H1 (cell line): ENCODE measurements around the gene PRDM15.
A peak's percentile ranks its signal among the peaks of the same experiment; 100 is the strongest.

Experiments
- CEBPB ChIP-seq: IDR thresholded peaks from 2 replicates; pipeline ENCODE4 v1.6.1; 2012; ENCODE audit warnings: low read depth, low read length
- FOSL1 ChIP-seq: IDR thresholded peaks from 2 replicates; pipeline ENCODE4 v1.6.1; 2011; ENCODE audit warnings: mild to moderate bottlenecking, low read depth, low read length, moderate library complexity; ENCODE audit not compliant: insufficient read depth
- POLR2A ChIP-seq, 2 experiments: IDR thresholded peaks; 1 replicate in 1 of 2; 2 replicates in 1 of 2; pipeline ENCODE4 v1.6.1; 2011; ENCODE audit warnings: low read depth in 2 of 2, low read length in 2 of 2, mild to moderate bottlenecking in 2 of 2; ENCODE audit errors: control extremely low read depth in 1 of 2
- RNF2 ChIP-seq: fragments of 200-900, 300-1000 bp; sonication (generic); IDR thresholded peaks from 2 replicates; pipeline ENCODE4 v1.7.1; 2016; ENCODE audit warnings: borderline replicate concordance, low read depth, mild to moderate bottlenecking, antibody characterized with exemption, low read length; ENCODE audit not compliant: poor library complexity, severe bottlenecking; ENCODE audit errors: missing control alignments
- RXRA ChIP-seq: IDR thresholded peaks from 2 replicates; pipeline ENCODE4 v1.6.1; 2011; ENCODE audit warnings: low read depth, mild to moderate bottlenecking, low read length, moderate library complexity; ENCODE audit not compliant: insufficient read depth
- SIX5 ChIP-seq: IDR thresholded peaks from 2 replicates; pipeline ENCODE4 v1.6.1; 2011; ENCODE audit warnings: mild to moderate bottlenecking, low read depth, low read length
- USF2 ChIP-seq: IDR thresholded peaks from 2 replicates; pipeline ENCODE4 v1.6.1; 2011; ENCODE audit warnings: low read length, improper control_type of control experiment
- TF ChIP-seq, protein P1 (sequence below), 3 experiments: IDR thresholded peaks; 1 replicate in 2 of 3; 2 replicates in 1 of 3; pipeline versions ENCODE4 v1.5.1 to v1.6.1; 2011; ENCODE audit warnings: low read length in 3 of 3, mild to moderate bottlenecking in 3 of 3, inconsistent platforms in 2 of 3, low read depth in 1 of 3, moderate library complexity in 1 of 3; ENCODE audit not compliant: insufficient read depth in 1 of 3; ENCODE audit errors: control extremely low read depth in 1 of 3

- TF ChIP-seq POLR2A (IDR thresholded peaks at IDR 0.05; ENCODE audit: control extremely low read depth in 1 of 2, low read depth in 2 of 2, low read length in 2 of 2) (no peak), CEBPB (no peak), RXRA (no peak), USF2 (no peak), FOSL1 (no peak), RNF2 (peak; percentile 8), SIX5 (no peak)
- TF ChIP-seq, protein P1, sequence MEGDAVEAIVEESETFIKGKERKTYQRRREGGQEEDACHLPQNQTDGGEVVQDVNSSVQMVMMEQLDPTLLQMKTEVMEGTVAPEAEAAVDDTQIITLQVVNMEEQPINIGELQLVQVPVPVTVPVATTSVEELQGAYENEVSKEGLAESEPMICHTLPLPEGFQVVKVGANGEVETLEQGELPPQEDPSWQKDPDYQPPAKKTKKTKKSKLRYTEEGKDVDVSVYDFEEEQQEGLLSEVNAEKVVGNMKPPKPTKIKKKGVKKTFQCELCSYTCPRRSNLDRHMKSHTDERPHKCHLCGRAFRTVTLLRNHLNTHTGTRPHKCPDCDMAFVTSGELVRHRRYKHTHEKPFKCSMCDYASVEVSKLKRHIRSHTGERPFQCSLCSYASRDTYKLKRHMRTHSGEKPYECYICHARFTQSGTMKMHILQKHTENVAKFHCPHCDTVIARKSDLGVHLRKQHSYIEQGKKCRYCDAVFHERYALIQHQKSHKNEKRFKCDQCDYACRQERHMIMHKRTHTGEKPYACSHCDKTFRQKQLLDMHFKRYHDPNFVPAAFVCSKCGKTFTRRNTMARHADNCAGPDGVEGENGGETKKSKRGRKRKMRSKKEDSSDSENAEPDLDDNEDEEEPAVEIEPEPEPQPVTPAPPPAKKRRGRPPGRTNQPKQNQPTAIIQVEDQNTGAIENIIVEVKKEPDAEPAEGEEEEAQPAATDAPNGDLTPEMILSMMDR (IDR thresholded peaks at IDR 0.05; ENCODE audit: control extremely low read depth in 1 of 3, insufficient read depth in 1 of 3, low read depth in 1 of 3, low read length in 3 of 3) = no peak
These were observed 111.3 kb downstream of the PRDM15 start for GRCh38 chr21:41767606-41768436.
